DMS53 treated with DMSO at 0.1 percent for 48 hours (cell line): ENCODE measurements around the gene OPTC.

Experiments
- DNase-seq: peaks from one replicate; lab custom pipeline; 2025; ENCODE audit not compliant: unreplicated experiment; lab: John Stamatoyannopoulos, UW

OPTC gene

DNA sequence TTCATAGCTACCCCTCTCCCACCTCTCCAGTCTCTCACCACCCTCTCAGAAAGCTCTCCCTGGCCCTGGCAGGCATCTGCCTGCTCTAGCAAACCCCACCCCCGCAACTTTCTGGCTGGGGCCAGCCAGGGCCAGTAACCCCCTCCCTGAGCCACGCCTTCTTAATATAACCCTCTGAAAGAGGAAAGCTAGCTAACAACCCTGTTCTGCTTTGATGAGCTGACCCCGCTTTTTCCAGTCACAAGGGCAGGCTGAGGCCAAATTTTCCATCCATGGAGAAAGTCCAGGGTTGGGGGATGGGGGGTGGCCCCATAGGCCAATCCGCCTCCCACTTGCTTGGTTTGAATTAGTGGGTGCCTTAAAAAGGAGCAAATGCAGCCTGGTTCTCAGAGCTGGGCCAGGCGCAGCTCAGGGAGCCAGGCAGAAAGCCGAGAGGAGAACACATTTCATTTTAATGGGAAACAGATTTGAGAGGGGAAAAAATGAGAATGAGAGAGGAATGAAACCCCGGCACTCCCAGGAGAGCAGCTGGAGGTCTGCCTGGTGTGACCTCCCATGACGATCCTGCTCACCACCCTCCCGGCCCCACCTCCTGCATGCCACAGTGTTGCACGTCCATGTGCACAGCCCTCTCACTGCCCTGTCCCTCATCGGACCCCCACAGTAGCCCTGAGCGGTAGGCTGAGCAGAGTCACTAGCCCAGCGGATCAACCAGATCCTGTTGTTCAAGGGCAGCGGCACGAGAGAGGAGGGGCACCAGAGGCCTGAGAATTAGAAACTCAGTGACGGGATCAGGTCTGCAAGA, 62.3 kb downstream of the OPTC start:
- DNase-seq: no peak

DNA sequence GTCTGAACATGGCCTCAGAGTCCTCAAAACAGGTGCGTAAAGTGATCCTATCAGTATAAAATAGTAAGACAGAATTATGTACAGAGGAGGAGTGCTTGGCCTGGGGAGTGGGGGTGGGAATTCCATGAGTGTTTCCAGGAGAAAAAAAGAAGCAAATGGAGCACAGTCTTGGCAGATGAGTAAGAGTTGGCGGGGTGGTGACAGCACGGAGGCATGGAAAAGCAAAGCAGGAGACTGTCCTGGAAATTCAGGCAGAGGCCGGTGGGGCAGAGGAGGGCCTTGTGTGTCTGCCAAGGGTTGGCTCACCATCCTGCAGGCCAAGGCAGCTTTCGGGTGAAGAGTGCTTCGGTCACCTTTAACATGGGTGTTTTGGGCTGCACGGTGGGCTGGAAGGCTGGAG, 63.4 kb downstream of the OPTC start:
- DNase-seq: no peak

DNA sequence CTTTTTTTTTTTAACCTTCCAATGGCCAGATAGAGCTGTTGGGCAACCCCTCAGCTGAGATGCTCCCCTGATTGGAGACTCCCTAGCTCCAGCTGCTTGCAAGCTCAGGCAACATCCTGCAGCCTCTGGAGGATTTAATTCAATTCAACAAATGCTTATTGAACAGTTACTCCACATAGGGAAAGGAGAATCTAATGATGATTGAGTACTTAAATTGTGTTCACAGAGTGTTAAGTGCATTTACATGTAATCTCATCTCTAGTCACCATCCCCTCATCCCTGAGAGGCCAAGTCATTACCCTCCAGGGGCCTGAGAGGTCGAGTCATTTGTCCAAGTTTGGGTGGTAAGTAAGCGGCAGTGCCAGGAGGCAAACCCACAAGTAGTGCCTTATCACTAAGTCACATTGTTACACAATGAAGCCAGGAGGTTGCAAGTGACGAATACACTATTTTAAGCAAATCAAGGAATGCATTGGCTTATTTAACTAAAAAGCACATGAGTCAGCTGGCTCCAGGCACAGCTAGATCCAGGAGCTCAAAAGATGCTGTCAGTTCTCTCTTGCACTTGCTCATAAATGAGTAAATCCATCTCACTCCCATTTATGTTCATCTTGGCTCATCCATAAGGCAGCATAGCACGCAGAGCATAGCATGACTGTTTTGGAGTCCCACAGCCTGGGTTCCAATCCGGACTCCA, 64.3 kb downstream of the OPTC start:
- DNase-seq: no peak
